Stimulated activated naive CD8-positive, alpha-beta T cell treated with anti-CD3 and anti-CD28 coated beads, Interleukin-15, Interleukin-2, amounts not matched to agents 100 ng/mL and 50 ng/mL, for 24 hours (primary cell): ENCODE measurements around the gene TTLL10.

Experiments
- H3K27ac Mint-ChIP-seq: one replicate; pipeline ENCODE4 v1.8.0; 2021; ENCODE audit warnings: mild to moderate bottlenecking, mixed read lengths
- H3K27me3 Mint-ChIP-seq: one replicate; pipeline ENCODE4 v1.8.0; 2021; ENCODE audit warnings: mixed read lengths
- H3K36me3 Mint-ChIP-seq: one replicate; pipeline ENCODE4 v1.8.0; 2021; ENCODE audit warnings: low read depth, mixed read lengths
- H3K4me1 Mint-ChIP-seq: one replicate; pipeline ENCODE4 v1.8.0; 2021; ENCODE audit warnings: low read depth, mixed read lengths
- H3K4me3 Mint-ChIP-seq: one replicate; pipeline ENCODE4 v1.8.0; 2021; ENCODE audit warnings: mild to moderate bottlenecking, mixed read lengths
- H3K9me3 Mint-ChIP-seq: one replicate; pipeline ENCODE4 v1.8.0; 2021; ENCODE audit warnings: mixed read lengths

TTLL10 gene

GRCh38 chr1:1217621-1218523, 44.2 kb downstream of the TTLL10 start:
- Mint-ChIP-seq H3K36me3 (peaks cover 40% of the 10 kb centered on the region), H3K4me3 (no peak overlapping the region), H3K27ac (peak overlapping the region; percentile 58), H3K27me3 (no peaks in the 10 kb centered on the region), H3K4me1 (peaks cover 44% of the 10 kb centered on the region), H3K9me3 (no peaks in the 10 kb centered on the region)

DNA sequence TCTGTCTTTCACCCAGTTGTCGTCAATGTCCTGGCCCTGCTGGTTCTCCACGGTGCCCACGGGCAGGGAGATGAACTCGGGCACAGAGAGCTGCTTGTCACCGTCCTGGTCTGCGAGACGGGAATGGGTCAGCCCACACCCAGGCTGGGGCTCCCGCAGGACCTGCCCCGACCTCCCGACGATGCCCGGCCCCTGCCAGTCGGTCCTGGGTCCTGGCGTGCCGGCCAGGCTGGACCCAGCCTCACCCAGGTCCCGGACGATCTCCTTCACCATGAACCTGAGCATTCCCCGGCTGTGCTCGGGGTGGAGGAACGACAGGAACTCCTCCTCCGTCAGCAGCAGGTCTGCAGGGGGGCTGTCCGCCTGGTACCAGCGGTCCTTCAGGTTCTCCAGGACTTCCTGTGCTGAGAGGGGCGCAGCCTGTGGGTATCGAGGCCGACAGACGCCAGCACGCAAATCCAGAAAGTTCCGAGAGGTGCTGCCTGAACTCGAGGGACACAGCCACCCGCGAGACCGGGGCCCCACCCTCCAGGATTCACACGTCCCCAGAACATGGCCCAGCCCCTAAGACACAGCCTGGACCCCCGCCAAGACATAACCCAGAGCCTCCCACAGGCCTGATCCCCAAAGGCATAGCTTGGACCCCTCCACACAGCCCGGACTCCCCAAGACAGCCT, 45.0 kb downstream of the TTLL10 start:
- Mint-ChIP-seq H3K9me3 (no peaks in the 10 kb centered on the region), H3K4me3 (no peak overlapping the region), H3K4me1 (peaks cover 44% of the 10 kb centered on the region), H3K36me3 (peaks cover 46% of the 10 kb centered on the region), H3K27ac (peak overlapping the region; percentile 58), H3K27me3 (no peaks in the 10 kb centered on the region)

DNA sequence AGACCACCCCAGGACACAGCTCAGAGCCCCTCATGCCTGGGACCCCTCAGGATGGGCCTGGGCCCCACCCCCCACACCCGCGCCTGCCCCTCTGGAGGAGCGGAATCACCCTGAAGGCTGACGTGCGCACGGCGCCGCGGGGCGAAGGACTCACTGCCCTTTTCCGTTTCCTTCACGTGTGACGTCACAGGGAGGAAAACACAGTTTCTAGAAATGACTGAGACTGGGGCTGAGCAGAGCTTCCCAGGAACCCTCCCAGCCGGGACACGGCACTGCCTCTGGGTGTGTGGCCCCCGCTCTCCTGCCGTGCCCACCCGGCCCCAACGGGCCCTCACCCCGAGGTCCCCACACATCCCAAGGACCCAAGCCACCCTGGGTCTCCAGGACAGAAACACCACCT, 45.7 kb downstream of the TTLL10 start:
- no peak overlapping the region for H3K27ac Mint-ChIP-seq
- peaks cover 42% of the 10 kb centered on the region for H3K4me1 Mint-ChIP-seq
- no peaks in the 10 kb centered on the region for H3K27me3 Mint-ChIP-seq
- H3K4me3 Mint-ChIP-seq: no peak overlapping the region
- H3K9me3 Mint-ChIP-seq: no peaks in the 10 kb centered on the region
- peaks cover 48% of the 10 kb centered on the region for H3K36me3 Mint-ChIP-seq

DNA sequence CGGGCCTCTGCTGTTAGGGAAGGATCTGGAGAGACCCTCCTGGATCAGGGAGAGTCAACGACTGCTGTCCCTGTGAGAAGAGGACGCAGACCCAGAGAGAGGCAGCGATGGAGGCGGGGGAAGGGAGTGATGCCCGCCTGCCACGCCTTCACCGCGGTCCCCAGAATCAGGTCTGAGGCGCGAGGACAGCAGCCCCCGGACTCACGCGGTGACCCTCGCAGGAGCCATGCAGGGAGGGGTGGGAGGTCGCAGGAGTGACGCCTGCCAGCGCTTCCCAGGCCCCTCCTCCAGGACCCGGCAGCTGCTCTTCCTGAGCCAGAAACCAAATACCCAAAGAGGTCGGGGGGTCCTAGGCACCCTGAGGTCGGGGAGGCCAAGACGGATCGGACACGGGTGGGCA, 46.5 kb downstream of the TTLL10 start:
- Mint-ChIP-seq H3K4me3 (no peak overlapping the region), H3K4me1 (peaks cover 33% of the 10 kb centered on the region), H3K36me3 (peaks cover 53% of the 10 kb centered on the region), H3K27ac (no peak overlapping the region), H3K9me3 (no peaks in the 10 kb centered on the region), H3K27me3 (no peaks in the 10 kb centered on the region)

DNA sequence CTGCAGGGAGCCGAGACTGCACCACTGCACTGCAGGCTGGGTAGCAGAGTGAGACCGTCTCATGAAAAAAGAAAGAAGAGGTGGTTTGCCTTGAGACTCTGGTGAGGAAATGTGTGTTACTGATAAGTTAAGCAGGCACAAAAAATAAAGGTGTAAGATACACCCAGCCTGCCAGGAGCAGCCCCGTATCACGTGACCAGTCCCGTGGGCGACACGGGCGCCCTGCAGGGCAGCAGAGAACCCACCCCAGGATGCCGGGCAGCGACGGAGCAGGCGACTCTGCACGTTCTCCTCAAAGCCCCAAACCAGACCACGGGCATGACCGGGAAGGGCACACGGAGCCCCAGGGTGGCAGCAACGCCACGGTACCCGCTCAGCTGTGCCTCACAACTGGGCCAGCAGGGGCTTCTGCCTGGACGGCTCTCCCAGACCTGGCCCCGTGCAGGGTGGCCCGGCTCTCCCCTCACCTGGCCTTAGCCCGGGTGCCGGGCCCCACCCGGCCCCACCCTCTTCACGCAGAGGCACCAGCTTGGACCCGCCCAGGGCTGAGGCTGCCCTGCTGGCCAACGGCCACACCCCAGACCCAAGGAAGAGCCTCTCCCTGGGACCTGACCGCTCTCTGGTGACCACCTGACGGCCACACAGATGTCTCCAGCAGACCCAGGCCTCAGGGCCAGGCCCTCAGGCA, 48.4 kb downstream of the TTLL10 start:
- H3K27me3 Mint-ChIP-seq: no peaks in the 10 kb centered on the region
- H3K36me3 Mint-ChIP-seq: peaks cover 57% of the 10 kb centered on the region
- no peak overlapping the region for H3K27ac Mint-ChIP-seq
- H3K4me1 Mint-ChIP-seq: peaks cover 21% of the 10 kb centered on the region
- no peak overlapping the region for H3K4me3 Mint-ChIP-seq
- H3K9me3 Mint-ChIP-seq: no peaks in the 10 kb centered on the region

GRCh38 chr1:1222575-1223225, 49.0 kb downstream of the TTLL10 start:
- peaks cover 17% of the 10 kb centered on the region for H3K4me1 Mint-ChIP-seq
- no peak overlapping the region for H3K4me3 Mint-ChIP-seq
- H3K36me3 Mint-ChIP-seq: peaks cover 54% of the 10 kb centered on the region
- no peaks in the 10 kb centered on the region for H3K9me3 Mint-ChIP-seq
- no peak overlapping the region for H3K27ac Mint-ChIP-seq
- H3K27me3 Mint-ChIP-seq: no peaks in the 10 kb centered on the region

DNA sequence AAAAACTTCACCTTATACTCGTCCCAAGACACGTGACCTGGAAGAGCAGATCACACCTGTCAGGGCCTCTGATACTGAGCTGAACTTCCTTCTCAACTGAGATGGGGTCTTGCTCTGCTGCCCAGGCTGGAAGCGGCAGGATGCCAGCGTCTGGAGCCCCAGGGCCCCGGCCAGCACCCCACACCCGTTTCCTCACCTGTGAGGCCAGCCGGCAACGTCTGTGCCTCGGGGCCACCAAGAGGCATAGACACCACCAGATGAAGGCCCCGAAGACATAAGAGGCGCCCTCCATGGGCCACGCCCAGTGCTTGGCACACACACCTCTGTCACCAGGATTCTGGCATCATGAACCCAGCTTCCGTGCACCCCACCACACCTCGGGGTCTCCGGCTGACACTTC, 49.6 kb downstream of the TTLL10 start:
- Mint-ChIP-seq H3K27ac (no peak overlapping the region), H3K4me3 (no peak overlapping the region), H3K9me3 (no peaks in the 10 kb centered on the region), H3K27me3 (no peaks in the 10 kb centered on the region), H3K4me1 (peaks cover 11% of the 10 kb centered on the region), H3K36me3 (peaks cover 47% of the 10 kb centered on the region)

DNA sequence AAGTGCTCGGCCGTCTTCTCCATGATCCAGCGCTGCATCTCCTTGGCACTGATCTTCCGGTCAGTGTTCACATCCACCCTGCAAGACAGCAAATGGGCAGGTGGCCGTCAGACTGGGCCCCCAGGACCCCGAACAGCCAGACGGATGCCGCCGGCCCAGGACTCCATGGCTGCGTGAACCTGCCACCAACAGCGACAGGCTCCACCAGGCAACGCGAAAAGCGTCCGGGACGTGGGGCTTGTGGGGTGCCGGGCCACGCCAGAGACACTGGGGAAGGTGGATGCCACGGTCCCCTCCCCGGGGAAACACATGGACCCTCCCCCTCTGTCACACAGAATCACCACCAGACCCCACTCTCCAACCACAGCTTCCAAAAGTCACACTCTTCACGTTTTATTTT, 50.2 kb downstream of the TTLL10 start:
- H3K27ac Mint-ChIP-seq: no peak overlapping the region
- peaks cover 10% of the 10 kb centered on the region for H3K4me1 Mint-ChIP-seq
- H3K9me3 Mint-ChIP-seq: no peaks in the 10 kb centered on the region
- H3K36me3 Mint-ChIP-seq: peaks cover 47% of the 10 kb centered on the region
- no peaks in the 10 kb centered on the region for H3K27me3 Mint-ChIP-seq
- H3K4me3 Mint-ChIP-seq: no peak overlapping the region

- Mint-ChIP-seq H3K36me3 (peaks cover 52% of the 10 kb centered on the region), H3K27me3 (no peaks in the 10 kb centered on the region), H3K4me3 (no peak overlapping the region), H3K4me1 (peaks cover 18% of the 10 kb centered on the region), H3K27ac (no peak overlapping the region), H3K9me3 (no peaks in the 10 kb centered on the region)
Observed at GRCh38 chr1:1225238-1225845, 51.7 kb downstream of the TTLL10 start.

- Mint-ChIP-seq H3K4me1 (peaks cover 23% of the 10 kb centered on the region), H3K27ac (no peak overlapping the region), H3K27me3 (no peaks in the 10 kb centered on the region), H3K36me3 (peaks cover 51% of the 10 kb centered on the region), H3K9me3 (no peaks in the 10 kb centered on the region), H3K4me3 (no peak overlapping the region)
Observed at GRCh38 chr1:1225913-1226312, 52.2 kb downstream of the TTLL10 start.

DNA sequence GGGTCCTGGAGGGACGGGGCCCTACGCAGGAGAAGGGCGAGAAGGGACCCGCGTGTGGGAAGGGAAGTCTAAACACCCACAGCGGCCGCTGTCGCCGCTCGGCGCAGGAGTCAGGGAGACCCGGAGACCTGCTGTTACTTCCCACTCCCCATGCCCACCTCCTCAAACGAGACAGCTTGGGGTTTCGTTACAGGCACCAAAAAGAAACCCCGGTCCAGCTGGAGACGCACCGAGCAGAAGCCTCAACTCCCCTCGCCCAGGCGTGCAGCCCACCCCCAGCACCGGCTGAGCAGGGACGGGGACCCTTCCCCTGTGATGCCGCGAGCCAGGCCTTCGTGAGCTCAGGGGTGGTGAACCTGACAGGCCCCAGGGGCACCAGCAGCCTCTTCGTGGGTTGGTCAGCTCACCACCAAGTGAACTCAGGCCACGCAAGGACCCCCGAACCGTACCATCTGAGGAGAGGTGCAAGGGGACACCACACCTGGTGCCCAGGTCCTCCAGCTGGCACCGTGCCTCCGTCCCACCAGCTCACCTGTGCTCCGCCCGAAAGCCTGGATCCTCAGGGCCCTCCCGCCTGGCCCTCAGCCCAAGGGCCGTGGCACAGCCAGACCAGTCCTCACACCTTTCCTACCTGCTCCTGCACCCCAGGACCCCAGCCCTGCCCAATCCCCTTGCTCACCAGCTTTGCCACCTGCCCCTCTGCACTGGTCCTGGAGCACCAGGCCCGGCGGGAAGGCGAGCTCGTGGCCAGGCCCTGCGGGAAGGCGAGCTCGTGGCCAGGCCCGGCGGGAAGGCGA, 53.1 kb downstream of the TTLL10 start:
- no peaks in the 10 kb centered on the region for H3K27me3 Mint-ChIP-seq
- peaks cover 26% of the 10 kb centered on the region for H3K4me1 Mint-ChIP-seq
- H3K36me3 Mint-ChIP-seq: peaks cover 47% of the 10 kb centered on the region
- H3K27ac Mint-ChIP-seq: no peak overlapping the region
- no peak overlapping the region for H3K4me3 Mint-ChIP-seq
- H3K9me3 Mint-ChIP-seq: no peaks in the 10 kb centered on the region

DNA sequence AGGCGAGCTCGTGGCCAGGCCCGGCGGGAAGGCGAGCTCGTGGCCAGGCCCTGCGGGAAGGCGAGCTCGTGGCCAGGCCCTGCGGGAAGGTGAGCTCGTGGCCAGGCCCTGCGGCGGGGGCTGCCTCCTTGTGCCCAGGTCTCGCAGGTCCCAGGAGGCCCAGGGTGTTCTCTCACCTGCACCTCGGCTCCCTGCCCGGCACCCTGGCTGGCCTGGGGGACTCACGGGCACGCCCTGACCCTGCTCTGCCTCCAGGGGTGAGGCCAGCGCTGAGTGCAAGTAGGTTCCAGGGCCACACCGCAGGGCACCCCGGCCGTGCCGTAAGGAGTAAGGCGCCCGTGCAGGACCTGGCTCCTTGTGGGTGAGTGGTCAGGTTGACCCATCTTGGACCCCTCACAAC, 53.7 kb downstream of the TTLL10 start:
- H3K9me3 Mint-ChIP-seq: no peaks in the 10 kb centered on the region
- peaks cover 45% of the 10 kb centered on the region for H3K36me3 Mint-ChIP-seq
- H3K4me3 Mint-ChIP-seq: no peak overlapping the region
- H3K27me3 Mint-ChIP-seq: no peaks in the 10 kb centered on the region
- H3K27ac Mint-ChIP-seq: no peak overlapping the region
- peaks cover 26% of the 10 kb centered on the region for H3K4me1 Mint-ChIP-seq

DNA sequence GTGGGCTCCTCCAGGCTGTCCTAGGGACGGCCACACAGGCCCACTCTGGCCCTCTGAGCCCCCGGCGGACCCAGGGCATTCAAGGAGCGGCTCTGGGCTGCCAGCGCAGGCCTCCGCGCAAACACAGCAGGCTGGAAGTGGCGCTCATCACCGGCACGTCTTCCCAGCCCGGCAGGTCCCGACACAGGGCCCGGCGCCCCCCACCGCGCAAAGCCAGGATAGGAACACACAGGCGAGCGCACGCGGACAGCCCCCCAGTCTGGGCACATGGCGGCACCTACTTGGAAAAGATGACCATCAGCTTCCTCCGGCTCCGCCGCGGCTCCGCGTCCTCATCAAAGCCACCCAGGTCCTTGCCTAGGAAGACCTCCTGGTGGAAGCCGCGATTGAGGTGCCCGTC, 54.5 kb downstream of the TTLL10 start:
- H3K4me3 Mint-ChIP-seq: no peak overlapping the region
- no peak overlapping the region for H3K27ac Mint-ChIP-seq
- no peaks in the 10 kb centered on the region for H3K27me3 Mint-ChIP-seq
- peaks cover 26% of the 10 kb centered on the region for H3K4me1 Mint-ChIP-seq
- H3K36me3 Mint-ChIP-seq: peaks cover 39% of the 10 kb centered on the region
- H3K9me3 Mint-ChIP-seq: no peaks in the 10 kb centered on the region
